Measurements from ENCODE around the gene NDUFAF5.

DNA sequence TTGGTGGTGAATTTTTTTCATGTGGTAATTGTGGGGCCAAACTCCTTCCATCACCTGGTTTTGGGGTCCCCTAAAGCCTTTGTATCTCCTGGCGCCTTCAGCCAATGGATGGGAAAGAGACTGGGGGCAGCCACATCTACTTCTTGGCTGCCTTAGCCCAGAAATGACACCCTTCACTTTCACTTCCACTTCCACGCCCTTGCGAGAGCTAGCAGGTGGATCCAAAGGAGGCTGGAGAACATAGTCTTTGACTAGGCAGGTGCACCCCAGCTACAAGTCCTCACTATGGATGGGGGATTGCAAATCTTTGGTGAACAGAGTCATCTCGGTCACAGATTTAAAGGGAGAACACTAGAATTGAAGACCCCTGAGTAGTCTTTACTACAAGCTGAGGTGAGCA is 70.8 kb downstream of the NDUFAF5 start:
- TF ChIP-seq, protein P1, sequence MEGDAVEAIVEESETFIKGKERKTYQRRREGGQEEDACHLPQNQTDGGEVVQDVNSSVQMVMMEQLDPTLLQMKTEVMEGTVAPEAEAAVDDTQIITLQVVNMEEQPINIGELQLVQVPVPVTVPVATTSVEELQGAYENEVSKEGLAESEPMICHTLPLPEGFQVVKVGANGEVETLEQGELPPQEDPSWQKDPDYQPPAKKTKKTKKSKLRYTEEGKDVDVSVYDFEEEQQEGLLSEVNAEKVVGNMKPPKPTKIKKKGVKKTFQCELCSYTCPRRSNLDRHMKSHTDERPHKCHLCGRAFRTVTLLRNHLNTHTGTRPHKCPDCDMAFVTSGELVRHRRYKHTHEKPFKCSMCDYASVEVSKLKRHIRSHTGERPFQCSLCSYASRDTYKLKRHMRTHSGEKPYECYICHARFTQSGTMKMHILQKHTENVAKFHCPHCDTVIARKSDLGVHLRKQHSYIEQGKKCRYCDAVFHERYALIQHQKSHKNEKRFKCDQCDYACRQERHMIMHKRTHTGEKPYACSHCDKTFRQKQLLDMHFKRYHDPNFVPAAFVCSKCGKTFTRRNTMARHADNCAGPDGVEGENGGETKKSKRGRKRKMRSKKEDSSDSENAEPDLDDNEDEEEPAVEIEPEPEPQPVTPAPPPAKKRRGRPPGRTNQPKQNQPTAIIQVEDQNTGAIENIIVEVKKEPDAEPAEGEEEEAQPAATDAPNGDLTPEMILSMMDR (IDR thresholded peaks at IDR 0.05 in 8 of 11, conservative IDR thresholded peaks at IDR 0.05 in 3 of 11) = no peak
- TF ChIP-seq POLR2A (IDR thresholded peaks at IDR 0.05) = no peak
